Panc1 (cell line): ENCODE results near the gene EFTUD2.

Experiments used
- POLR2AphosphoS5 ChIP-seq: IDR thresholded peaks from 2 replicates; pipeline ENCODE4 v1.6.1; 2012; ENCODE audit warnings: mild to moderate bottlenecking, low read depth, low read length, moderate library complexity
- TF ChIP-seq, protein P1 (sequence below): fragments of 450-650 bp; IDR thresholded peaks from 2 replicates; pipeline ENCODE4 v1.5.1; 2017; ENCODE audit warnings: mild to moderate bottlenecking
- TF ChIP-seq, protein P2 (sequence below), 2 experiments: IDR thresholded peaks; 2 replicates each; pipeline ENCODE4 v1.6.1; 2011 to 2012; ENCODE audit warnings: low read depth in 2 of 2, control low read depth in 1 of 2, low read length in 1 of 2, mild to moderate bottlenecking in 1 of 2, moderate library complexity in 1 of 2; ENCODE audit not compliant: insufficient read depth in 1 of 2

DNA sequence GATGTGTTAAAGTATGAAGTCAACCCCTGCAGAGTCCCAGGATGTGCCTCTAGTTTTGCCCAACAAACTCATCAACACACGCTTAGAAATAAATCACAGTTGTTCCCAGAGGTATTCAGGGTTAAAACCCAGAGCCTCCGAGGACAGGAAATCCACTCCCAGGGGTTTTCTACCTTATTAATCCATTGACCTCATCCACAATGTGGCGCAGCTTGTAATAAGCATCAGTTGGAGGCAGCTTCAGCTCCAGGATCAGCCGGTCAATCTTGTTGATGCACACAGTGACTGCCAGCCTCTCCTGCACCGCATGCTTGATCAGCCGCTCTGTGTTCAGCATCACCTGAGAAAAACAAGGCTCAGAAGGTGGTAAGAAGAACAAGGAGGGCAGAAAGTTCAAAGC, 23.5 kb downstream of the EFTUD2 start:
- TF ChIP-seq, protein P1, sequence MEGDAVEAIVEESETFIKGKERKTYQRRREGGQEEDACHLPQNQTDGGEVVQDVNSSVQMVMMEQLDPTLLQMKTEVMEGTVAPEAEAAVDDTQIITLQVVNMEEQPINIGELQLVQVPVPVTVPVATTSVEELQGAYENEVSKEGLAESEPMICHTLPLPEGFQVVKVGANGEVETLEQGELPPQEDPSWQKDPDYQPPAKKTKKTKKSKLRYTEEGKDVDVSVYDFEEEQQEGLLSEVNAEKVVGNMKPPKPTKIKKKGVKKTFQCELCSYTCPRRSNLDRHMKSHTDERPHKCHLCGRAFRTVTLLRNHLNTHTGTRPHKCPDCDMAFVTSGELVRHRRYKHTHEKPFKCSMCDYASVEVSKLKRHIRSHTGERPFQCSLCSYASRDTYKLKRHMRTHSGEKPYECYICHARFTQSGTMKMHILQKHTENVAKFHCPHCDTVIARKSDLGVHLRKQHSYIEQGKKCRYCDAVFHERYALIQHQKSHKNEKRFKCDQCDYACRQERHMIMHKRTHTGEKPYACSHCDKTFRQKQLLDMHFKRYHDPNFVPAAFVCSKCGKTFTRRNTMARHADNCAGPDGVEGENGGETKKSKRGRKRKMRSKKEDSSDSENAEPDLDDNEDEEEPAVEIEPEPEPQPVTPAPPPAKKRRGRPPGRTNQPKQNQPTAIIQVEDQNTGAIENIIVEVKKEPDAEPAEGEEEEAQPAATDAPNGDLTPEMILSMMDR = no peak
- TF ChIP-seq, protein P2, sequence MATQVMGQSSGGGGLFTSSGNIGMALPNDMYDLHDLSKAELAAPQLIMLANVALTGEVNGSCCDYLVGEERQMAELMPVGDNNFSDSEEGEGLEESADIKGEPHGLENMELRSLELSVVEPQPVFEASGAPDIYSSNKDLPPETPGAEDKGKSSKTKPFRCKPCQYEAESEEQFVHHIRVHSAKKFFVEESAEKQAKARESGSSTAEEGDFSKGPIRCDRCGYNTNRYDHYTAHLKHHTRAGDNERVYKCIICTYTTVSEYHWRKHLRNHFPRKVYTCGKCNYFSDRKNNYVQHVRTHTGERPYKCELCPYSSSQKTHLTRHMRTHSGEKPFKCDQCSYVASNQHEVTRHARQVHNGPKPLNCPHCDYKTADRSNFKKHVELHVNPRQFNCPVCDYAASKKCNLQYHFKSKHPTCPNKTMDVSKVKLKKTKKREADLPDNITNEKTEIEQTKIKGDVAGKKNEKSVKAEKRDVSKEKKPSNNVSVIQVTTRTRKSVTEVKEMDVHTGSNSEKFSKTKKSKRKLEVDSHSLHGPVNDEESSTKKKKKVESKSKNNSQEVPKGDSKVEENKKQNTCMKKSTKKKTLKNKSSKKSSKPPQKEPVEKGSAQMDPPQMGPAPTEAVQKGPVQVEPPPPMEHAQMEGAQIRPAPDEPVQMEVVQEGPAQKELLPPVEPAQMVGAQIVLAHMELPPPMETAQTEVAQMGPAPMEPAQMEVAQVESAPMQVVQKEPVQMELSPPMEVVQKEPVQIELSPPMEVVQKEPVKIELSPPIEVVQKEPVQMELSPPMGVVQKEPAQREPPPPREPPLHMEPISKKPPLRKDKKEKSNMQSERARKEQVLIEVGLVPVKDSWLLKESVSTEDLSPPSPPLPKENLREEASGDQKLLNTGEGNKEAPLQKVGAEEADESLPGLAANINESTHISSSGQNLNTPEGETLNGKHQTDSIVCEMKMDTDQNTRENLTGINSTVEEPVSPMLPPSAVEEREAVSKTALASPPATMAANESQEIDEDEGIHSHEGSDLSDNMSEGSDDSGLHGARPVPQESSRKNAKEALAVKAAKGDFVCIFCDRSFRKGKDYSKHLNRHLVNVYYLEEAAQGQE (IDR thresholded peaks at IDR 0.05; ENCODE audit: insufficient read depth in 1 of 2, low read depth in 2 of 2, low read length in 1 of 2) = no peak
- TF ChIP-seq POLR2AphosphoS5 = no peak
